GM12878 (cell line): ENCODE measurements around the gene ZNF451.

ENCODE experiments used
- BRCA1 ChIP-seq: IDR thresholded peaks from 2 replicates; pipeline ENCODE4 v1.6.1; 2011; ENCODE audit warnings: low read depth, low read length, improper control_type of control experiment
- EGR1 ChIP-seq, 2 experiments: IDR thresholded peaks; 1 replicate in 1 of 2; 2 replicates in 1 of 2; pipeline ENCODE4 v1.6.1; 2011 to 2012; ENCODE audit warnings: low read depth in 2 of 2, low read length in 2 of 2, borderline replicate concordance in 1 of 2, mild to moderate bottlenecking in 1 of 2, moderate library complexity in 1 of 2
- EP300 ChIP-seq, 2 experiments: fragments of 150-350 bp in 1 of 2; IDR thresholded peaks; 2 replicates each; pipeline ENCODE4 v1.6.1; 2011 to 2012; ENCODE audit warnings: low read depth in 2 of 2, low read length in 2 of 2, borderline replicate concordance in 1 of 2, improper control_type of control experiment in 1 of 2, inconsistent platforms in 1 of 2; ENCODE audit not compliant: control insufficient read depth in 1 of 2
- FOXM1 ChIP-seq: IDR thresholded peaks from 2 replicates; pipeline ENCODE4 v1.6.1; 2012; ENCODE audit warnings: low read depth, mild to moderate bottlenecking, inconsistent platforms, low read length, moderate library complexity
- HDAC2 ChIP-seq: fragments of 200-600 bp; sonication (generic); IDR thresholded peaks from 2 replicates; pipeline ENCODE4 v1.6.1; 2017
- POLR2A ChIP-seq: IDR thresholded peaks from 2 replicates; pipeline ENCODE4 v1.6.1; 2011; ENCODE audit warnings: low read depth, mild to moderate bottlenecking, low read length
- POU2F2 ChIP-seq: IDR thresholded peaks from 3 replicates; pipeline ENCODE4 v1.6.1; 2011; ENCODE audit warnings: low read depth, mild to moderate bottlenecking, low read length, borderline replicate concordance
- SIN3A ChIP-seq: IDR thresholded peaks from 2 replicates; pipeline ENCODE4 v1.6.1; 2012; ENCODE audit warnings: low read depth, low read length, improper control_type of control experiment
- SMAD1 ChIP-seq: fragments of 450-650 bp; IDR thresholded peaks from 2 replicates; pipeline ENCODE4 v1.6.1; 2018; ENCODE audit warnings: mild to moderate bottlenecking, low read depth; ENCODE audit not compliant: partially characterized antibody
- ZNF24 ChIP-seq: fragments of 450-650 bp; IDR thresholded peaks from 2 replicates; pipeline ENCODE4 v1.6.1; 2017; ENCODE audit warnings: antibody characterized with exemption, mild to moderate bottlenecking
- TF ChIP-seq, protein P1 (sequence below): fragments of 450-650 bp; IDR thresholded peaks from 2 replicates; pipeline ENCODE4 v1.6.1; 2016; ENCODE audit warnings: mild to moderate bottlenecking, moderate library complexity, borderline replicate concordance
- TF ChIP-seq, protein P2 (sequence below), 3 experiments: IDR thresholded peaks in 2 of 3; conservative IDR thresholded peaks in 1 of 3; 2 replicates each; pipeline ENCODE4 v1.5.1; 2011; ENCODE audit warnings: low read depth in 3 of 3, low read length in 3 of 3, mild to moderate bottlenecking in 3 of 3, control low read depth in 2 of 3, moderate library complexity in 2 of 3, inconsistent platforms in 1 of 3, mixed read lengths in 1 of 3; ENCODE audit not compliant: control insufficient read depth in 2 of 3, insufficient read depth in 1 of 3; ENCODE audit errors: extremely low read depth in 1 of 3
- TF ChIP-seq, protein P3 (sequence below): fragments of 450-650 bp; IDR thresholded peaks from 2 replicates; pipeline ENCODE4 v1.6.1; 2017; ENCODE audit warnings: mild to moderate bottlenecking
- TF ChIP-seq, protein P4 (sequence below): fragments of 450-650 bp; IDR thresholded peaks from 2 replicates; pipeline ENCODE4 v1.6.1; 2017; ENCODE audit warnings: mild to moderate bottlenecking, moderate library complexity

DNA sequence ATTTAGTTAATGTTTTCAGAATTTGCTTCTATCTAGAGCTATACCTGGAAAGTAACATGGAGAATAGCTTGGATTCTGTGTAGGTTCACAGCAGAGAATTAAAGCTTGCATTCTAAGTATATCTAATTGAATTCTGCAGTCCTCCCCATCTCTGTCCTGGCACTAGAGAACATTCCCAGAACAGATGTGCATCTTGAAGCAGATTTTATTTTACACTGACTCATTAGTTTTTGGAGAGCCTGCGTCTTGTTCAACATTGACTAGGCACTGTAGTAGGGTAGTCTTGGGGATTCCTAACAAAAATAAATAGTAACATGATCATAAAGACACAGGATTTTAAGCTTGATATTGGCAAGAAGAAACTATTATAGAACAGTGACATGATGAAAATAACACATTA is 45.9 kb downstream of the ZNF451 start:
- no peak for TF ChIP-seq HDAC2
- TF ChIP-seq, protein P1, sequence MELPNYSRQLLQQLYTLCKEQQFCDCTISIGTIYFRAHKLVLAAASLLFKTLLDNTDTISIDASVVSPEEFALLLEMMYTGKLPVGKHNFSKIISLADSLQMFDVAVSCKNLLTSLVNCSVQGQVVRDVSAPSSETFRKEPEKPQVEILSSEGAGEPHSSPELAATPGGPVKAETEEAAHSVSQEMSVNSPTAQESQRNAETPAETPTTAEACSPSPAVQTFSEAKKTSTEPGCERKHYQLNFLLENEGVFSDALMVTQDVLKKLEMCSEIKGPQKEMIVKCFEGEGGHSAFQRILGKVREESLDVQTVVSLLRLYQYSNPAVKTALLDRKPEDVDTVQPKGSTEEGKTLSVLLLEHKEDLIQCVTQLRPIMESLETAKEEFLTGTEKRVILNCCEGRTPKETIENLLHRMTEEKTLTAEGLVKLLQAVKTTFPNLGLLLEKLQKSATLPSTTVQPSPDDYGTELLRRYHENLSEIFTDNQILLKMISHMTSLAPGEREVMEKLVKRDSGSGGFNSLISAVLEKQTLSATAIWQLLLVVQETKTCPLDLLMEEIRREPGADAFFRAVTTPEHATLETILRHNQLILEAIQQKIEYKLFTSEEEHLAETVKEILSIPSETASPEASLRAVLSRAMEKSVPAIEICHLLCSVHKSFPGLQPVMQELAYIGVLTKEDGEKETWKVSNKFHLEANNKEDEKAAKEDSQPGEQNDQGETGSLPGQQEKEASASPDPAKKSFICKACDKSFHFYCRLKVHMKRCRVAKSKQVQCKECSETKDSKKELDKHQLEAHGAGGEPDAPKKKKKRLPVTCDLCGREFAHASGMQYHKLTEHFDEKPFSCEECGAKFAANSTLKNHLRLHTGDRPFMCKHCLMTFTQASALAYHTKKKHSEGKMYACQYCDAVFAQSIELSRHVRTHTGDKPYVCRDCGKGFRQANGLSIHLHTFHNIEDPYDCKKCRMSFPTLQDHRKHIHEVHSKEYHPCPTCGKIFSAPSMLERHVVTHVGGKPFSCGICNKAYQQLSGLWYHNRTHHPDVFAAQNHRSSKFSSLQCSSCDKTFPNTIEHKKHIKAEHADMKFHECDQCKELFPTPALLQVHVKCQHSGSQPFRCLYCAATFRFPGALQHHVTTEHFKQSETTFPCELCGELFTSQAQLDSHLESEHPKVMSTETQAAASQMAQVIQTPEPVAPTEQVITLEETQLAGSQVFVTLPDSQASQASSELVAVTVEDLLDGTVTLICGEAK = no peak
- TF ChIP-seq, protein P2, sequence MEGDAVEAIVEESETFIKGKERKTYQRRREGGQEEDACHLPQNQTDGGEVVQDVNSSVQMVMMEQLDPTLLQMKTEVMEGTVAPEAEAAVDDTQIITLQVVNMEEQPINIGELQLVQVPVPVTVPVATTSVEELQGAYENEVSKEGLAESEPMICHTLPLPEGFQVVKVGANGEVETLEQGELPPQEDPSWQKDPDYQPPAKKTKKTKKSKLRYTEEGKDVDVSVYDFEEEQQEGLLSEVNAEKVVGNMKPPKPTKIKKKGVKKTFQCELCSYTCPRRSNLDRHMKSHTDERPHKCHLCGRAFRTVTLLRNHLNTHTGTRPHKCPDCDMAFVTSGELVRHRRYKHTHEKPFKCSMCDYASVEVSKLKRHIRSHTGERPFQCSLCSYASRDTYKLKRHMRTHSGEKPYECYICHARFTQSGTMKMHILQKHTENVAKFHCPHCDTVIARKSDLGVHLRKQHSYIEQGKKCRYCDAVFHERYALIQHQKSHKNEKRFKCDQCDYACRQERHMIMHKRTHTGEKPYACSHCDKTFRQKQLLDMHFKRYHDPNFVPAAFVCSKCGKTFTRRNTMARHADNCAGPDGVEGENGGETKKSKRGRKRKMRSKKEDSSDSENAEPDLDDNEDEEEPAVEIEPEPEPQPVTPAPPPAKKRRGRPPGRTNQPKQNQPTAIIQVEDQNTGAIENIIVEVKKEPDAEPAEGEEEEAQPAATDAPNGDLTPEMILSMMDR (IDR thresholded peaks at IDR 0.05 in 2 of 3, conservative IDR thresholded peaks at IDR 0.05 in 1 of 3; ENCODE audit: control insufficient read depth in 2 of 3, extremely low read depth in 1 of 3, insufficient read depth in 1 of 3, low read depth in 3 of 3, low read length in 3 of 3) = no peak
- TF ChIP-seq BRCA1 = no peak
- TF ChIP-seq POLR2A = no peak
- TF ChIP-seq ZNF24 = no peak
- no peak for TF ChIP-seq SIN3A
- TF ChIP-seq POU2F2 = no peak
- no peak for TF ChIP-seq EP300 (IDR thresholded peaks at IDR 0.05; ENCODE audit: borderline replicate concordance in 1 of 2, control insufficient read depth in 1 of 2, low read depth in 2 of 2, low read length in 2 of 2)
- TF ChIP-seq, protein P3, sequence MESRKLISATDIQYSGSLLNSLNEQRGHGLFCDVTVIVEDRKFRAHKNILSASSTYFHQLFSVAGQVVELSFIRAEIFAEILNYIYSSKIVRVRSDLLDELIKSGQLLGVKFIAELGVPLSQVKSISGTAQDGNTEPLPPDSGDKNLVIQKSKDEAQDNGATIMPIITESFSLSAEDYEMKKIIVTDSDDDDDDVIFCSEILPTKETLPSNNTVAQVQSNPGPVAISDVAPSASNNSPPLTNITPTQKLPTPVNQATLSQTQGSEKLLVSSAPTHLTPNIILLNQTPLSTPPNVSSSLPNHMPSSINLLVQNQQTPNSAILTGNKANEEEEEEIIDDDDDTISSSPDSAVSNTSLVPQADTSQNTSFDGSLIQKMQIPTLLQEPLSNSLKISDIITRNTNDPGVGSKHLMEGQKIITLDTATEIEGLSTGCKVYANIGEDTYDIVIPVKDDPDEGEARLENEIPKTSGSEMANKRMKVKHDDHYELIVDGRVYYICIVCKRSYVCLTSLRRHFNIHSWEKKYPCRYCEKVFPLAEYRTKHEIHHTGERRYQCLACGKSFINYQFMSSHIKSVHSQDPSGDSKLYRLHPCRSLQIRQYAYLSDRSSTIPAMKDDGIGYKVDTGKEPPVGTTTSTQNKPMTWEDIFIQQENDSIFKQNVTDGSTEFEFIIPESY = no peak
- TF ChIP-seq EGR1 (IDR thresholded peaks at IDR 0.05; ENCODE audit: borderline replicate concordance in 1 of 2, low read depth in 2 of 2, low read length in 2 of 2) = no peak
- TF ChIP-seq FOXM1 = no peak
- TF ChIP-seq SMAD1 = no peak
- TF ChIP-seq, protein P4, sequence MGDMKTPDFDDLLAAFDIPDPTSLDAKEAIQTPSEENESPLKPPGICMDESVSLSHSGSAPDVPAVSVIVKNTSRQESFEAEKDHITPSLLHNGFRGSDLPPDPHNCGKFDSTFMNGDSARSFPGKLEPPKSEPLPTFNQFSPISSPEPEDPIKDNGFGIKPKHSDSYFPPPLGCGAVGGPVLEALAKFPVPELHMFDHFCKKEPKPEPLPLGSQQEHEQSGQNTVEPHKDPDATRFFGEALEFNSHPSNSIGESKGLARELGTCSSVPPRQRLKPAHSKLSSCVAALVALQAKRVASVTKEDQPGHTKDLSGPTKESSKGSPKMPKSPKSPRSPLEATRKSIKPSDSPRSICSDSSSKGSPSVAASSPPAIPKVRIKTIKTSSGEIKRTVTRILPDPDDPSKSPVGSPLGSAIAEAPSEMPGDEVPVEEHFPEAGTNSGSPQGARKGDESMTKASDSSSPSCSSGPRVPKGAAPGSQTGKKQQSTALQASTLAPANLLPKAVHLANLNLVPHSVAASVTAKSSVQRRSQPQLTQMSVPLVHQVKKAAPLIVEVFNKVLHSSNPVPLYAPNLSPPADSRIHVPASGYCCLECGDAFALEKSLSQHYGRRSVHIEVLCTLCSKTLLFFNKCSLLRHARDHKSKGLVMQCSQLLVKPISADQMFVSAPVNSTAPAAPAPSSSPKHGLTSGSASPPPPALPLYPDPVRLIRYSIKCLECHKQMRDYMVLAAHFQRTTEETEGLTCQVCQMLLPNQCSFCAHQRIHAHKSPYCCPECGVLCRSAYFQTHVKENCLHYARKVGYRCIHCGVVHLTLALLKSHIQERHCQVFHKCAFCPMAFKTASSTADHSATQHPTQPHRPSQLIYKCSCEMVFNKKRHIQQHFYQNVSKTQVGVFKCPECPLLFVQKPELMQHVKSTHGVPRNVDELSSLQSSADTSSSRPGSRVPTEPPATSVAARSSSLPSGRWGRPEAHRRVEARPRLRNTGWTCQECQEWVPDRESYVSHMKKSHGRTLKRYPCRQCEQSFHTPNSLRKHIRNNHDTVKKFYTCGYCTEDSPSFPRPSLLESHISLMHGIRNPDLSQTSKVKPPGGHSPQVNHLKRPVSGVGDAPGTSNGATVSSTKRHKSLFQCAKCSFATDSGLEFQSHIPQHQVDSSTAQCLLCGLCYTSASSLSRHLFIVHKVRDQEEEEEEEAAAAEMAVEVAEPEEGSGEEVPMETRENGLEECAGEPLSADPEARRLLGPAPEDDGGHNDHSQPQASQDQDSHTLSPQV = no peak
